IPS-NIHi7 (cell line): Measurements from ENCODE around the gene MACROD1.

Source experiments
- DNase-seq: peaks from one replicate; pipeline ENCODE4 v3.0.0; 2012; ENCODE audit warnings: mixed read lengths; ENCODE audit errors: extremely low spot score

Gene MACROD1

DNA sequence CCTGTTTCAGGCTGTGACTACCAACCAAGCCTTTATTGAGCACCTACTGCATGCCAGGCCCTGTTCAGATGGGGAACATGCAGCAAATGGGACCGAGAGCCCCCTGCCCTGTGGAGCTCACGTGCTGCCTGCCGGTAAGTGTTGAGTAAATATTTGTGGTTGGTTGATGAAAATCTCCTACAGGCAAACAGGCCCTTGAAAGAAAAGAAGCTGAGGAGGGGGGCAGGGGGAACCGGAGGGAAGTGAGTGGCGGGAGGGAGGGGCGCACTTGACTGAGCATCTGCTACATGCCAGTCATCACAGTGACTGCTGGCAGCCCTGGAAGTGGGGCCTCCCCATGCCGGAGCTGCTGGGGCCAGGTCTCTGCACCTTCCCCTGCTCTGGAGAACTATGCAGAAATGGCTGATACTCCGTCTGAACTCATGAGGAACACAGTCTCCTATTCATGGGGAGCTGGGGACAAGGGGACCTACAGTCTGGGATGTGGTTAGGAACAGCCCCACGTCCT lies 34.2 kb downstream of the MACROD1 start:
- DNase-seq, result no peak

DNA sequence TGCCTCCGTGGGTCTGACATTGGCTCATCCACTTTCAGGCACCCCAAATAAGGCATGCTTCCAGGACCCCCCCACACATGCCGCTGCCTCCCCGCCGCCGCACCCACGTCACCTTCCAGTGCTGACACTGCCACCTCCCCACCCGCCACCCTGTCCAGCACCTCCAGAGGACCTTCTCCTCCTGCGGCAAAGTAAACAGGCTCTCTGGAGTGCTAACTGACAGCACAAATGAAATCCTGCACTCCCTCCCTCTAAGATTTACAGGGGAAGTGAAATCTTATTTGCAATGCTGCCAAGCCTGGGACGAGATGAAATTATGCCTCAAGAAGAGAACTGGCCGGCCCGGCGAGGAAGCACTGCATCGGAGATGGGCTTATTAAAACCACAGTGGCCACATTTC lies 35.3 kb downstream of the MACROD1 start:
- DNase-seq, result no peak

DNA sequence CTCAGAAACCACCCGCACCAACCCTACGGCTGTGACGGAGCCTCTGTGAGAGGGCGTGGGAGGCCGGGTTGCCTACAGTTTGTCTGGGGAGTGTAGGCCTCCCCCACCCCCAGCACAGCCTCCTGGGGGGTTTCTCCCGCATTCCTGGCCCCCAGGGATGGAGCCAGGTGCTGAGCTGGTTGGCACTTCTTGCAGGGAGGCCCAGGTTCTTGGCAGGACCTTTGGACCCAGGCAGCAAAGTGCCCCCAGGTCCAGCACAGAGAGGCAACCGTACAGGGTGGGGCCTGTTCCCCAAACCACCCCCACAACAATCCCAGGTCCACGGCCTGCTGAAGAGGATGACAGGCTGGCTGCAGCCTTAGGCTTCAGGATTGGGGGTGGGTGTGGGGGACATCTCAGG lies 36.5 kb downstream of the MACROD1 start:
- no peak for DNase-seq

DNA sequence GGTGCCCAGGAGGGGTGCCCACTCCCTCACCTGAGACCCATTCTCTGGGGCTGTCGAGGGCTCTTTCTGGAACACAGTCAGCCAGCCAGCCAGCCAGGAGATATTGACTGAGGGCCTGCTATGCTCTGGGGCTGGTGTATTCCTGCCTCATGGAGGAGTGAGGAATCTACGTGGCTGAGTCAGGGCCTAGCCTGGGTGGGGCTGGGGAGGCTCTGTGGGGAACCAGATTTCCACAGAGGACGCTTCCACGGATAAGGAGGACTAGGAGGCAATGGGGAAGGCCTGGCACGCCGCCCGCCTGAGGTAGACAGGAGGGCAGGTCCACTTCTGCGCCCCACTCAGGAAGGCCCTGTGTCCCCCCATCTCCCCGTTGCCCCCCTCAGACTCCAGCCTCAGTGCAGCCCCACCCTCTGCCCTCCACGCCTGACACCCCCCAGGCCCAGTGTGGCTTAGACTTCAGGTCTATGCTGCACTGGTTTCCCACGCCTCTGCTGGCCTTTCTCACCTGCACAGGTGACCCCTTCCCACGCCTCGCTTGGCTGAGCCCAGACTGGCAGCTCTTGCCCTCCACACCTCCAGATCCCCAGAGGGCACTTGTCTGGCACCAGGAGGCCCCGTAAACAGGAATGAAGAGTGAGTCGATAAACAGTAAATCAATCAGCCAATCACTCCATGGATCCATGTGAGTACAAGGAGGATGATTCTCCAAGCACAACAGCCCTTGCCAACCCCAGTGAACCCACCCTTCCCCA lies 37.5 kb downstream of the MACROD1 start:
- DNase-seq, result no peak

DNA sequence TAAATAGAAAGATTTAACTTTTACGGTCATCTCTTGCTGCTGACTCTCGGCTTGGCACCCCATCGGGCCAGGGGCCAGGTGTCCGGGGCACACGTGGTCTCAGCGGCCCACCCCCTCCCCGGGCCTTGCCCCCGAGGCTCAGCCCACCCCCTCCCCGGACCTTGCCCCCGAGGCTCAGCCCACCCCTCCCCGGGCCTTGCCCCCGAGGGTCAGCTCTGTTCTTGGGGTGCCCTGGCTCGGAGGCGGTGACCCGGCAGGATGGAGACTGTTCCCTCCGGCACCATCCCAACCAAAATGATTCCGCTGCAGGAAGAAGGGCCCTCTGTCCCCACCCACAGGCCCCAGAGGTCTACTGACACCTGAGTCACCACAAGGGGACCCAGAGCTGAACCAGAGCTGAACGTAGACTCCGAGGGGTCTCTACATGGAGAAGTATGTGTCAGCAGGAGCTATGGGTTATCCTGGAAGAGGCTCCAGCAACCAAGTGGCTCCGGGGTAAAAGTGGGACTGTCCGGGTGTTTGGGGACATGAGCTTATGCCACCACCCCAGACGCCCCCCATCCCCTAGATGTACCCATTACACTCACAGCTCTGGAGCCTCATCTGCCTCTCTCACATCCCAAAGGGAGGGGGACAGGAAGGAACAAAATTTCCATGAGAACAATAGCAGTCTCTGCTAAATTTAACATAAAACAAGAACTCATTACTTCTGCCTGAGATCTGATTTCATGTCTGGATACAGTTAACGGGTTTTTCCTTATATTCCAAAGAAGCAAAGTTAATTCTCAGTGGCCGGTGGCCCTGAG lies 38.4 kb downstream of the MACROD1 start:
- DNase-seq, result no peak

DNA sequence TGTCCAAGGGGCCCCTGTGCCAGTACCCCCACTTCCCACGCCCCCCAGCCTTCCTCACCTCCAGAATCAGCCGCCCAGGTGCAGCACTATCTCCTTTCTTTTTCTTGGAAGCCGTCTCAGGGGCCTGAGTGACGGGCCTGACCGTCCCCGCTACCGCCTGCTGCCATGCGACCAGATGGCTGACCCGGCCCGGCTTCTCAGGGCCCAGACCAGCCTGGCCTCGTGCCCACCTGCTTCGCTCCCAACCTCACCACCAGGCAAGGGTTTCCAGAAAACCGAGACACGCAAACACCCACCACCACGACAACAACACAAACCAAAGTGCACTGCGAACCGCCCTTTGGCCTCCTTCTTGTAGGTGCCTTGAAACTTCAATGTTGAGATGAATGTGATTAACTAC lies 39.1 kb downstream of the MACROD1 start:
- no peak for DNase-seq

DNA sequence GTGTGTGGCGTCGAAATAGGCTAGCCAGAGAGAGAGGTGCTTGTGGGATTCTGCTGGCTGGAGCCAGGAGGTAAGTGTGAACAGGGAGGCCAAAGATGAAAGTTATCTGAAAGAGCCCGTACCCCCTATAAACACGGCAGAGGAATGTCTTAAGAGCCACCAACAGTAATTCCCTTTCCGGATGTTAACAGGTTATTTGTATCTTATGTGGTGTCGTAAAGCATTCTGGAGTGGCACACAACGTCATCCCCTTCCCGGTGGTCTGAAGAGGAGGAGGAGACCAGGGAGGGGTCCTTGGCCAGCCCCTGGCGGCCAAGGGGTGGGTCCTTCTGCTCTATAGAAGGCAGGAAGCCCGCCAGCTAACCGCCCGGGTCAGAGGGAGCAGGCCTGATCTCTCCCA lies 39.5 kb downstream of the MACROD1 start:
- DNase-seq, result no peak

DNA sequence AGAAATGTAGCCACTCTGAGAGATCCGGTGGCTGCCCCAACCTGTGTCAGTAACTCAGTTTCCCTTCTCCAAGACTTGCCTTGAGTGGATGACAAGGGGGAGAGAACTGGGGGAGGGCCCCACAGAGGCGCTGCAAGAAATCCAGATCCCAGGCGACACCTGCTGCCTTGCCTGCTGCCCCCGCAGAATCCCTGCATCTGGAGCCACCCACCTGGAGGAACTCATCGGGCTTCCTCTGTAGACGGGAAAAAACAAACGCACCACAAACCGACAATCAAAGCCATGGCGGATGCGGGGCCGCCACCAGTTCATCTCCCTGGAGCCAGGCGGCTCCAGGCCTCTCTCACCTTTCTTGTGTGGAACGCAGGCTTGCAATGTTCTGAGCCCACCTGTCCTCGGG lies 40.2 kb downstream of the MACROD1 start:
- no peak for DNase-seq

DNA sequence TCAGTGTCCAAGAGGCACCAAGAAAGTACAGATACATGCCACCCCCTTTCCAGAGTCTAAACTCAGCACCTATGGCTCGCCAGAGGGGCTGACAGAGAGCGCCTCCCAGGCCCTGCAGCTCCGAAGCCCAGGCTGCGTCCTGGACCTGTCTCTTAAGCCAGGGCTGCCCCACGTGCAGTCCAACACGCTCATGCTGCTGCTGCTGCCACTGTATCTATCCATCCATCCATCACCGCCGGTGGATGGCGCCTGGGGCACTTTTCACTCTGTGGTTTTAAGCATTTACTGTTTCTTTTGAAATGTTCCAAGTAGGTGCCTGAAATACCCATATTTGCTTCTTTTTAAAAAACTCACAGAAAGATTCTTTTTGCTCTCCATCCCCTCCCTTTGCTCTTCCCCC lies 41.8 kb downstream of the MACROD1 start:
- DNase-seq, result no peak

DNA sequence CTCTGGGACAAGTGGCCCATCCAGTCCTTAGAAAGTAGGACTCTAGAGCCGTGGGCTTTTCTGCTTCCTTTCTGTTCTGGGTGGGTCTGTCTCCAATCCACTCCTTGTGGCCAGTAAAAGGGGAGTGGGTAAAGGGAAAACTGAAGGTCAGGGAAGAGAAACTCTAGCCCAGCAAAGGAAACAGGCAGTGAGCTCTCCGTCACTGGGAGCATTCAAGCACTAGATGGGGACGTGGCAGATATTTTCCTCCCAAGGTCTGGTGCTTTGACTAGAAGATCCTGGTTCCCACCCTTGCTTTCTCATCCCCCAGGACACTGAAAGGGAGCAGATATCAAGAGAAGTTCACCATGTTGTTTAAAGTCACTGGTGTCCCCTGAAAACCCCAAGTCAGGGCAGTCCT lies 42.2 kb downstream of the MACROD1 start:
- DNase-seq, result no peak

DNA sequence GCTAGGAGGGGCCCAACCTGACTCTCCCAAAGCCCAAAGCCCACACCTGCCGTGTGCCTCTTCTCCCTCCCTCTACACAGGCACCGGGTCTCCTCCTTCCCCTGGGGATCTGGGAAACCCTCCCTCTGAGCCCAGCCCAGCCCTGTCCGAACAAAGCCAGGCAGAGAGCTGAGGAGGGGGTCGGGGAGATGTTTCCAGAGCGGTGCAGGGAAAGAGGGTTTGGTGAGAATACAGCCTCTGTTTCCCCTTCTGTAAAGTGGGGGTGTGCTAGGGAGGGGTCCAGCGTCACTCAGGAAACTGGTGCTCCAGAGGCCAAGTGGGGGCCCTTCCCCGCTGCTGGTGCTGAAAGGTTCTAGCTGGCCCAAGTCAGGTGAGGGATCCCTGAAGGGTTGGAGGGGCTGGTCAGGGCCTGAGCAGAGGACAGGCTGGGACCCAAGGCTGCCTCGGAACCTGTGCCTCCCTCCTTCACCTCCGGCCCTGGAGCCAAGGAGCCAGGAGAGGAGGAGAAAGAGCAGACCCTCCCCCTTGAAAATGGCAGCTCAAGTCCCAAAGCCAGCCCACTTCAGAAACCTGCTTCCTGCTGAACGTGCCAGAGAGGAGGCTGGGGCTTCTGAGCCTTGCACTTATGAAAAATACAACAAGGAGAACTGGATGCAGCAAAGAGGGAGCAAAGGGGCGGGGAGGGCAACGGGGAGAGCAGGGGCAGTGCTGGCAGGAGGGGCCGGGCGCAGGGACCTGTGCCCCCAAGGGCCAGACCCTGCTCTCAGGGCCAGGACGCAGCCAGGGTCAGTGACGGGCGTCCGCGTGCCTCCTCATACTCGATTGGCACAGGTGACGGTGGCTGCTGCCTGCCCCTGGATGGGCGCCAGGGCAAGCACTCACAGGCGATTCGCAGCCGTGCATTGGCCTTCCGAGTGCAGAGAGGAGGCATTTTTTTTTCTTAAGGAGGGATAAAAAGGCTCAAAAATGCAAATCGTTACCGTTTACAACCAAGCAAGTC lies 43.2 kb downstream of the MACROD1 start:
- DNase-seq, result peak; percentile 51

DNA sequence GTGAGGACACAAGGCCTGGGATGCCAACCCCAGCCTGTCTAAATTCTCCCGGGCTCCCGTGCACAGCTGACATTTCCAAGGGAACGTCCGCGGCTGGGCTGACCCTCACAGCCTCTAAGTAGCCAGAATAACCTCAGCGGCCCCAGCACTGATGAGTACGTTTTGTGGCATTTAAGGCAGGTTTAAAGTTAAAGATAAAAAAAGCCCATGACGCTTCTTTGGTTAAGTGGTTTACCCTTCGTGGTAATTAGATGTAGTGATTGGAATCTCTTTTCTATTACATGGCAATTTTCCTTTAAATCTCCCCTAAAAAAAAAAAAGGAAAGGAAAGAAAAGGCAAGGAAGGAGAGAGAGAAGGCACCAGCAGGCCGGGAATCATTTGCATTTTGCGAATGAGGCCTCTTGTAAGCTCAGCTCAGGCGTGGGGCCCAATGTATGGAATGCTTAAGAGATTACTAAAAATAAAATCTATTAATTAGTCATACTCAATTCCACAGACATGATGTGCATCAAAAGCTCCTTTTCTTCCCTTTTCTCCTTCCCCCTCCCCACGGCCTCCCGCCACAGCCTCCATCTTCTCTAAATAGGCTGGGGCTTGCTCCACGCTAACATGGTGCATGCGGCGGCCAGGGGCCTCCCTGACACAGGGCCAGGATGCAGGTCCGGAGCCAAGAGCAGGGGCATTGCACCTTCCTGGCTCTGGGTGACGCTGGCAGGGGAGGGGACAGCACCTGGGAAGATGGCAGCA lies 44.1 kb downstream of the MACROD1 start:
- DNase-seq, result peak; percentile 42

DNA sequence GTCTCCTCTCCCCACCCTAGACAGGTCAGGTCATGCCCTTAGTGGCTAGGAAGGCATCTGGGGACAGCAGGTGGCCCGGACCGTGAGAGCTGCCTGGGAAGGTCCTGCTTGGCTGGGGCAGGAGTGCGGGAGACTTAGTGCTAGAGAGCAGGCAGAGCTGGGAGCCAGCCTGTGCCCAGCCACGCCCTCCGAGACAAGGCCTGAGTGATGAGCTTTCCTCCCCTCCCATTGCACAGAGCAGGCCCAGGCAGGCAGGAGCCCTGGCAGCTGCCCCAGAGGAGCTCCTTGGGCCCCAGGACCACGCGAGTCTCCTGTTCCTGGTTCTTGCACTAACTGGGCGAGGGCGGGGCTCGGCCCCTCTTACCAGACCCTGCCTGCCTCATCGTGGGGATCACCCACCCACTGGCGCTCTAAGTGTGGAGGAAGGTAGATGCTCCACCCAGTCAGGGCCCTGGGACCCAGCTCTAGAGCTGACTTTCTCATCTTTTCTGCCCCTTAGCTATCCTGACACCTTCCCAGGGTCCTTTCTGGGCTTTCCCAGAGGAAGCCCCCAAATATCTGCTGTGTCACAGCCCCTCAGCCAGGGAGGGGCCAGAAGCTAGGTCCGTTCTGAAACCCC lies 44.9 kb downstream of the MACROD1 start:
- no peak for DNase-seq

DNA sequence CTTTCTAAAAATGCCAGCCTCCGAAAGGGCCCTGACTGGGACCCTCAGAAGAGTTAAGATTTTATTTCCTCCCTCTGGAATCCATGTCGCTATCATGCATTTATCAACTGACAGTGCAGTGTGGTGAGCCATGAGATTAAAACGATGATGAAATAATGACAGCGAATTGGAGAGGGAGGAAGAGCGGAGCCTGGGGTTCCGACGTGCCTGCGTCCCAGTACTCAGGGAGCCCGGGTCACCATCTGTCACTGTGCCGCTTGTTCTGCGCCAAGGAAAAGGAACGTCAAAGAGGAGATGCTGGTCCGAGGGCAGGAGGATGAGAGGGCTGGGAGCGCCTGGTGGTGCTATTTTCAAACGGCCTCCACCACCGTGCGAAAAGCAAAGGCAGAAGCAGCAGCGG lies 46.2 kb downstream of the MACROD1 start:
- no peak for DNase-seq

DNA sequence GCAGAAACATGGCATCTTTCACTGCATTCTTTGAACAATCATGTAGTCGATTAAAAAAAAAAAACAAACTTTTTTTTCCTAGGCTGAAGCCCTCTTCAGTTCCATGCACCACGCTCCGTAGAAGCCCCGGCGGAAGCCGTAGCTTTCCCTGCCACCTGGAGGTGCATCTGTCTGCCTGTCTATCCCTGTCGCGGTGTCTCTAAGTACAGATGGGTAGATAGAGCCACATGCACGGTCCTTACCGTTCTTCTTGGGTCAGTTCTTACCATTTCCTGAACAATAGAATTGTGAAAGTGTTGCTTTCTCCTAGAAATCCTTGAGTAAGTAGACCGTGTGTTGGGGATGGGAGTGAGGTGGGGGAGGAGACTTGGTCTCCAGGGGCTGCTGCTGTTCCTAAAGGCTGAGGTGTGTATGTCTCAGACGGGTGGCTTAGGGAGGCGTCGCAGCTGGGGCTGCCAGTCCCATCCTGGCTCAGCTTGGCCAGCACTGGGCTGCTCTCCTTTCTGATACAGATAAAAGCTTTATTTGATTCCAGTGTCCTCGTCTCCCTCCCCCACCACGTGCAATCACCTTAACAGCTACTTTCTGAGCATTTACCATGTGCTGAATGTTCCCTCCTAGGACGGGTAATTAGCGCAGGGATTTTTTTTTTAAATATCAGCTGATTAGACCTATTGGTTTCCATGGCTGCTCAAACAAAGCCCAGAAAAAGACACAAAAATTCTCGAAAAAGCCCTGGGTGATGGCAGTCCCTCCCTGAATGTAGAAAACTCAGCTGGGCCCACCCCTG lies 46.8 kb downstream of the MACROD1 start:
- DNase-seq, result no peak

DNA sequence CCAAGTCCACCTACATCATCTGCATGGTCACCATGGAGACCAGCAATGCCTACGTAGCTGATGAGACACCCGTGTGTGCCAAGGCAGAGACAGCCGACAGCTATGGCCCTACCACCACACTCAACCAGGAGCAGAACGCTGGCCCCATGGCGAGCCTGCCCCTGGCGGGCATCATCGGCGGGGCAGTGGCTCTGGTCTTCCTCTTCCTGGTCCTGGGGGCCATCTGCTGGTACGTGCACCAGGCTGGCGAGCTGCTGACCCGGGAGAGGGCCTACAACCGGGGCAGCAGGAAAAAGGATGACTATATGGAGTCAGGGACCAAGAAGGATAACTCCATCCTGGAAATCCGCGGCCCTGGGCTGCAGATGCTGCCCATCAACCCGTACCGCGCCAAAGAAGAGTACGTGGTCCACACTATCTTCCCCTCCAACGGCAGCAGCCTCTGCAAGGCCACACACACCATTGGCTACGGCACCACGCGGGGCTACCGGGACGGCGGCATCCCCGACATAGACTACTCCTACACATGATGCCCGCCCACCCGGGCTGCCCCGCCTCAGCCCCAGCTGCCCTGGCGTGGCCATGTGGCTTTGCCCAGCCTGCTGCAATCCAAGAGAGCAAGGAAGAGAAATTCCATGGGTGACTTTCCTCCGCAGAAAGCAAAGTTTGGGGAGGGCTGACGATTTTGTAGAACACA lies 48.0 kb downstream of the MACROD1 start:
- DNase-seq, result no peak

DNA sequence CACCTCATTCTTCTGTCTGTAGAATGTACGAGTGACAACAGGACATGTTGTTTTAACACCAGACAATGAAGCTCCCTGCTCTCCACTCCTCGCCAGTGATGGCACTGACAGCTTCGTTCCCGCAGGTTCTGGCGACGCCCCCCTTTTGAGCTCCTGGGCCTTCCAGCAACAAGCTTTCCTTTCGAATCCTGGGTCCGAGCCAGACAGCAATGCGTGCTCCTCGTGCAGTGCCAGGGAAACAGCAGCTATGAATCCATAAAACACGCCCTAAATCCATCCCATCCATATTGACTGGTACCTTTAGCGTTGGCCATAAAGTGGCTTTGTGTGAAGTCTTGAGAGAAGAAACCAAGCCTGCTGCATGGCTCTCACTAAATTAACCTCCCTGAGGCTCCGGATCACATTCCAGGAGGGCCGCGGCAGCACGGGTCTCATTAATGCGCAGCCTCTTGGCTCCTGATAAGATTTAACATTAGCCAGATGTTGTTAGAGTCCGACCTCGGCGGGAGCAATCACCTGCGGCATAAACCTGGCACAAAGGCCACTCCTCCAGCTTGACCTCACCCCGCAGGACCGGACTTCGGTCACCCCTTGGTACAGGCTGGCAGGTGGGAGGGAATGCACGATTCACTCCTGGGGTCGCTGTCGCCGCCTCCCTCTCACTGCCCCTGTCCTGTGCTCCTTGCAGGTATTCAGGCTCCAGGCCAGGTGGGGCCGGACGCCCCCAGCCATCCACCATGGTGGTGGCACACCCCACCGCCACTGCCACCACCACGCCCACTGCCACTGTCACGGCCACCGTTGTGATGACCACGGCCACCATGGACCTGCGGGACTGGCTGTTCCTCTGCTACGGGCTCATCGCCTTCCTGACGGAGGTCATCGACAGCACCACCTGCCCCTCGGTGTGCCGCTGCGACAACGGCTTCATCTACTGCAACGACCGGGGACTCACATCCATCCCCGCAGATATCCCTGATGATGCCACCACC lies 50.1 kb downstream of the MACROD1 start:
- DNase-seq, result no peak

DNA sequence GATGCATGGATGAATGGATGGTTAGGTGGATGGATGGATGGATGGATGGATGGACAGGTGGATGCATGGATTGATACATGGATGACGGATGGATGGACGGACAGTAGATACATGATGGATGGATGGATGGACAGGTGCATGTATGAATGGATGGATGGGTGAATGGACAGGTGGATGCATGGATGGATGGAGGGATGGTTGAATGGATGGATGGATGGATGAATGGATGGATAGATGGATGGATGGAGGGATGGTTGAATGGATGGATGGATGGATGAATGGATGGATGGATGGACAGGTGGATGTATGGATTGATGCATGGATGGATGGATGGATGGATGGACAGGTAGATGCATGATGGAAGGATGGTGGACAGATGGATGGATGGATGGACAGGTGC lies 51.7 kb downstream of the MACROD1 start:
- no peak for DNase-seq
